Natural killer cell (primary cell): ENCODE results near the gene ANGPT4. TPM values are rescaled to one million over a fixed set of nuclear protein-coding genes. Genes with fewer than 3 reads are reported as not detected.

Experiments
- ATAC-seq, 3 donors: fragments of 150-1000 bp in 2 of 3; fragments of 200-7000 bp in 1 of 3; cut with Tn5 transposase; 1 replicate in 1 of 3; 2 replicates in 2 of 3; pipeline ENCODE4 v1.10.0; 2021; ENCODE audit warnings: mild to moderate bottlenecking in 2 of 3, moderate library complexity in 2 of 3
- DNase-seq, 2 donors: peaks; one replicate each; pipeline versions ENCODE4 v3.0.0 to v3.0.0-alpha.2; 2013 to 2021; ENCODE audit warnings: mixed read lengths in 1 of 2
- H3K27ac ChIP-seq: one replicate; pipeline ENCODE4 v1.5.1; 2013; ENCODE audit warnings: mild to moderate bottlenecking, low read length
- H3K27me3 ChIP-seq: one replicate; pipeline ENCODE4 v1.6.1; 2013; ENCODE audit warnings: low read length; ENCODE audit not compliant: control insufficient read depth, insufficient read depth
- H3K36me3 ChIP-seq: one replicate; pipeline ENCODE4 v1.6.1; 2013; ENCODE audit warnings: low read length; ENCODE audit not compliant: control insufficient read depth, insufficient read depth
- H3K4me1 ChIP-seq: one replicate; pipeline ENCODE4 v1.6.1; 2013; ENCODE audit warnings: low read length; ENCODE audit not compliant: control insufficient read depth, insufficient read depth
- H3K4me3 ChIP-seq: one replicate; pipeline ENCODE4 v1.5.1; 2013; ENCODE audit warnings: low read length
- H3K9me3 ChIP-seq: one replicate; pipeline ENCODE4 v1.6.1; 2013; ENCODE audit warnings: low read length; ENCODE audit not compliant: control insufficient read depth, insufficient read depth
- H3K27ac Mint-ChIP-seq, 2 donors: one replicate each; pipeline ENCODE4 v1.8.0; 2022; ENCODE audit warnings: mild to moderate bottlenecking in 2 of 2, mixed read lengths in 2 of 2, moderate library complexity in 1 of 2
- H3K27me3 Mint-ChIP-seq, 2 donors: one replicate each; pipeline ENCODE4 v1.8.0; 2022; ENCODE audit warnings: low read depth in 2 of 2, mixed read lengths in 2 of 2
- H3K36me3 Mint-ChIP-seq: one replicate; pipeline ENCODE4 v1.8.0; 2022; ENCODE audit warnings: mixed read lengths
- H3K4me1 Mint-ChIP-seq, 2 donors: one replicate each; pipeline ENCODE4 v1.8.0; 2022; ENCODE audit warnings: mixed read lengths in 2 of 2
- H3K4me3 Mint-ChIP-seq: one replicate; pipeline ENCODE4 v1.8.0; 2022; ENCODE audit warnings: mild to moderate bottlenecking, moderate library complexity, mixed read lengths
- H3K9me3 Mint-ChIP-seq, 2 donors: one replicate each; pipeline ENCODE4 v1.8.0; 2022; ENCODE audit warnings: mixed read lengths in 2 of 2
- WGBS: methylation state at CpG from one replicate; pipeline ENCODE4 v1.1.7; 2013; ENCODE audit warnings: missing lambda C conversion rate; ENCODE audit not compliant: insufficient coverage; 5-methylcytosine and 5-hydroxymethylcytosine counted together
- intact Hi-C: fragments of 100-400 bp; cut with micrococcal nuclease; formaldehyde crosslinking; loops from one replicate; pipeline ENCODE4 v1.14.2; 2022
- total RNA-seq, 4 donors: library from RNA; stranded (reverse); fragments of 120-200 nt in 1 of 4; gene quantifications; one replicate each; pipeline versions ENCODE4 v1.2.3 to v1.2.4, GENCODE V29; 2013 to 2022
- TF ChIP-seq, protein P1 (sequence below): fragments of 200-600 bp; IDR thresholded peaks from one replicate; pipeline ENCODE4 v1.8.0; 2022; ENCODE audit warnings: antibody characterized with exemption

The ANGPT4 gene
- total RNA-seq, 3 donors from 2014 or later (not counting 1 experiment from before 2014, with no cell fraction given), result not detected

DNA sequence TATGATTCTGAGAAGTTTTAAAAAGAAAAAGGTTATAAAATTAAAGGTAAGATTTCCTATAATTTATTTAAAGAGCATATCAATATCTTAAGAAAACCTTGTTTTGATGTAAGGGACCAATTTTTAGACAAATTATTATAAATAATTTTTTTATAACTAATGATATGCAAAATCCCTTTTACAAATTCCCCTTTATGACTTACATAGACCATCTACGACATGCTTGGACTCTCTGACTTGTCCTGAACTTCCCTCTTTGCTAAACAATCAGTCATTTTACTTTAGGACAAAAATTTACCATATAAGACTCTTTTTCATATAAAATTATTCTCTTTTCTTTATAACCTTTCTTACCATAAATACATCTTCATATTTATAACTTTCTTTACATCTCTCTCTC, 15.3 kb upstream of the ANGPT4 start:
- H3K4me1 Mint-ChIP-seq, result no peaks in the 10 kb centered on the region
- H3K27ac ChIP-seq, result no peak overlapping the region
- H3K9me3 Mint-ChIP-seq, result peaks cover 0 to 3% of the 10 kb centered on the region in 2 donors
- no peak overlapping the region for H3K27ac Mint-ChIP-seq
- TF ChIP-seq, protein P1, sequence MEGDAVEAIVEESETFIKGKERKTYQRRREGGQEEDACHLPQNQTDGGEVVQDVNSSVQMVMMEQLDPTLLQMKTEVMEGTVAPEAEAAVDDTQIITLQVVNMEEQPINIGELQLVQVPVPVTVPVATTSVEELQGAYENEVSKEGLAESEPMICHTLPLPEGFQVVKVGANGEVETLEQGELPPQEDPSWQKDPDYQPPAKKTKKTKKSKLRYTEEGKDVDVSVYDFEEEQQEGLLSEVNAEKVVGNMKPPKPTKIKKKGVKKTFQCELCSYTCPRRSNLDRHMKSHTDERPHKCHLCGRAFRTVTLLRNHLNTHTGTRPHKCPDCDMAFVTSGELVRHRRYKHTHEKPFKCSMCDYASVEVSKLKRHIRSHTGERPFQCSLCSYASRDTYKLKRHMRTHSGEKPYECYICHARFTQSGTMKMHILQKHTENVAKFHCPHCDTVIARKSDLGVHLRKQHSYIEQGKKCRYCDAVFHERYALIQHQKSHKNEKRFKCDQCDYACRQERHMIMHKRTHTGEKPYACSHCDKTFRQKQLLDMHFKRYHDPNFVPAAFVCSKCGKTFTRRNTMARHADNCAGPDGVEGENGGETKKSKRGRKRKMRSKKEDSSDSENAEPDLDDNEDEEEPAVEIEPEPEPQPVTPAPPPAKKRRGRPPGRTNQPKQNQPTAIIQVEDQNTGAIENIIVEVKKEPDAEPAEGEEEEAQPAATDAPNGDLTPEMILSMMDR, result no peak
- no peak overlapping the region for H3K4me3 Mint-ChIP-seq
- H3K27me3 Mint-ChIP-seq, result peaks cover 10 to 26% of the 10 kb centered on the region in 2 donors
- H3K4me1 ChIP-seq, result no peaks in the 10 kb centered on the region
- 77% methylated on average over 1 of the region's 1 CpG for WGBS
- DNase-seq (no peak), ATAC-seq (no peak)
- no peaks in the 10 kb centered on the region for H3K36me3 ChIP-seq
- H3K27me3 ChIP-seq, result no peaks in the 10 kb centered on the region
- no peak overlapping the region for H3K4me3 ChIP-seq
- H3K9me3 ChIP-seq, result no peaks in the 10 kb centered on the region
- no peaks in the 10 kb centered on the region for H3K36me3 Mint-ChIP-seq
- intact Hi-C loops, result no loop called here

DNA sequence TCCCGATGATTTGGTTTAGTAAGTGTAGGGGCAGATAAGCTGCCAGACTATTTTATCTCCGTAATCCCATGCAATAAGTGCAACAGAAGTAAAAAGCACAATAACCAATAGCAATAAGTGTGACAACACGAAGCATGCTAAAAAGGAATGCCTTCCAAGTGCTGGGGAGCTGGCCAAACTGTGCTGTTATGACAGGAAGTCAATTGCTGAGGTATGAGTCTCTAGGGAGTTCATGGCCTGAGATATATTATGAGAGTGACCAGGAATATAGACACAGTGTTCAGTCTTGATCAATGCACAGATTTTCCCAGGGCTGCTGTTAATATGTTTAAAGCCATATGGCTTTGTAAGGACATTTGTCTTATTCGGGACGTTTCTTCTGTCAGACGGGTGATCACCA, 10.5 kb upstream of the ANGPT4 start:
- H3K27ac ChIP-seq, result no peak overlapping the region
- no peaks in the 10 kb centered on the region for H3K36me3 Mint-ChIP-seq
- TF ChIP-seq, protein P1, result no peak
- H3K27me3 Mint-ChIP-seq, result peaks cover 10 to 35% of the 10 kb centered on the region in 2 donors
- H3K36me3 ChIP-seq, result no peaks in the 10 kb centered on the region
- H3K4me3 Mint-ChIP-seq, result no peak overlapping the region
- intact Hi-C loops, result no loop called here
- H3K9me3 ChIP-seq, result no peaks in the 10 kb centered on the region
- H3K27ac Mint-ChIP-seq, result no peak overlapping the region
- peaks cover 3% of the 10 kb centered on the region for H3K4me1 ChIP-seq
- no peaks in the 10 kb centered on the region for H3K27me3 ChIP-seq
- H3K4me1 Mint-ChIP-seq, result no peaks in the 10 kb centered on the region
- ATAC-seq (no peak), DNase-seq (no peak)
- H3K9me3 Mint-ChIP-seq, result peaks cover 0 to 3% of the 10 kb centered on the region in 2 donors
- H3K4me3 ChIP-seq, result no peak overlapping the region
- WGBS, result 92% methylated on average over 6 of the region's 6 CpGs

DNA sequence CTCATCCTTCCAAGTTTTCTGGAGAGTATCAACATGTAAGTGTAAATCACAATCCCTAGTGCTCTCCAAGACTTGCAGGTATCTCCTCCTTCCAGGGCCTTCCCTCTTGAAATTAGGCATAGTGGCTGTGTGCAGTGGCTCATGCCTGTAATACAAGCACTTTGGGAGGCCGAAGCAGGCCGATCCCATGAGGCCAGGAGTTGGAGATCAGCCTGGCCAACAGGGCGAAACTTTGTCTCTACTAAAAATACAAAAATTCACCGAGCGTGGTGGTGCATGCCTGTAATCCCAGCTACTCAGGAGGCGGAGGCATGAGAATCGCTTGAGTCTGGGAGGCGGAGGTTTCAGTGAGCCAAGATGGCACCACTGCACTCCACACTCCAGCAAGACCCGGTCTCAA, 9.4 kb upstream of the ANGPT4 start:
- Mint-ChIP-seq H3K4me1 (no peaks in the 10 kb centered on the region), H3K27ac (no peak overlapping the region), H3K4me3 (no peak overlapping the region), H3K36me3 (no peaks in the 10 kb centered on the region), H3K9me3 (no peaks in the 10 kb centered on the region), H3K27me3 (peaks cover 10 to 35% of the 10 kb centered on the region in 2 donors)
- no peaks in the 10 kb centered on the region for H3K36me3 ChIP-seq
- H3K4me3 ChIP-seq, result no peak overlapping the region
- peaks cover 3% of the 10 kb centered on the region for H3K4me1 ChIP-seq
- no peaks in the 10 kb centered on the region for H3K9me3 ChIP-seq
- WGBS, result 96% methylated on average over 6 of the region's 9 CpGs
- no peaks in the 10 kb centered on the region for H3K27me3 ChIP-seq
- TF ChIP-seq, protein P1, result no peak
- ATAC-seq, result no peak
- no peak for DNase-seq
- H3K27ac ChIP-seq, result no peak overlapping the region
- intact Hi-C loops, result no loop called here

DNA sequence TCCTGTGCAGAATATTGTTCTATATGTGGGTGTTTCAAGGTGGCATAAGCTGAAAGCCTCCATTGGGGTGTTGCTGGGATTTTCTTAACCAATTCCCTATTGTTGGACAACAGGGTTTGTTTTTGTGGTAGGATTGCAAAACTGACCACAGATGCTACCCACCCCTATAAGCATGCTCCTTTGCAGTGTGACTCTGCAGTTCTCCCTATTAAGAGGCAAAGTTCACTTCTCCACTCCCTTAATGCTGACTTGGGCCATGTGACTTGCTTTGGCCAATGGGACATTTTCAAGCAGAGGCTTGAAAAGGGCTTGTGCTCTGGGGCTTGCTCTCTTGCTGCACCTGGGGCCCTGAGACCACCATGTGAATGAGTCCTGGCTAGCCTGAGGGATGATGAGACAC, 8.5 kb upstream of the ANGPT4 start:
- no peaks in the 10 kb centered on the region for H3K36me3 Mint-ChIP-seq
- Histone ChIP-seq H3K27me3 (no peaks in the 10 kb centered on the region), H3K27ac (no peak overlapping the region), H3K36me3 (no peaks in the 10 kb centered on the region), H3K4me1 (peaks cover 3% of the 10 kb centered on the region), H3K4me3 (no peak overlapping the region), H3K9me3 (no peaks in the 10 kb centered on the region)
- no peak overlapping the region for H3K4me3 Mint-ChIP-seq
- intact Hi-C loops, result no loop called here
- DNase-seq (no peak), ATAC-seq (no peak)
- peaks cover 10 to 35% of the 10 kb centered on the region in 2 donors for H3K27me3 Mint-ChIP-seq
- TF ChIP-seq, protein P1, result no peak
- H3K9me3 Mint-ChIP-seq, result no peaks in the 10 kb centered on the region
- no peaks in the 10 kb centered on the region for H3K4me1 Mint-ChIP-seq
- no peak overlapping the region for H3K27ac Mint-ChIP-seq
